CD4-positive, alpha-beta T cell (primary cell): ENCODE results near the gene CCR3. TPM values are rescaled to one million over a fixed set of nuclear protein-coding genes. Genes with fewer than 3 reads are reported as not detected.

Source experiments
- ATAC-seq: fragments of 200-7000 bp; cut with Tn5 transposase; one replicate; pipeline ENCODE4 v1.10.0; 2022; ENCODE audit warnings: mild to moderate bottlenecking; ENCODE audit not compliant: poor library complexity
- CTCF ChIA-PET: fragments of 350-600 bp; sonication (Branson Sonifier 250); formaldehyde crosslinking; loops from one replicate; lab custom pipeline; 2021; ENCODE audit warnings: antibody characterized with exemption, inconsistent platforms; lab: Charles Lee
- POLR2A ChIA-PET: fragments of 350-600 bp; sonication (Branson Sonifier 250); formaldehyde crosslinking; loops from one replicate; lab custom pipeline; 2021; ENCODE audit warnings: antibody characterized with exemption, inconsistent platforms; lab: Charles Lee
- DNase-seq, 14 experiments: peaks; one replicate each; pipeline ENCODE4 v3.0.0-alpha.2; 2013 to 2020; ENCODE audit warnings: mixed read lengths in 2 of 14
- H3K27ac ChIP-seq, 2 donors: one replicate each; pipeline versions ENCODE4 v1.5.1 to v1.7.0; 2013; ENCODE audit warnings: low read length in 2 of 2, low read depth in 1 of 2, mild to moderate bottlenecking in 1 of 2
- H3K27me3 ChIP-seq, 2 experiments: 1 replicate in 1 of 2; 2 replicates in 1 of 2; pipeline versions ENCODE4 v1.6.1 to v1.7.0; 2013; ENCODE audit warnings: low read length in 2 of 2, control low read depth in 1 of 2, mild to moderate bottlenecking in 1 of 2, moderate library complexity in 1 of 2; ENCODE audit not compliant: insufficient read depth in 2 of 2, control insufficient read depth in 1 of 2
- H3K36me3 ChIP-seq: one replicate; pipeline ENCODE4 v1.6.1; 2013; ENCODE audit warnings: low read length, control low read depth; ENCODE audit not compliant: insufficient read depth
- H3K4me1 ChIP-seq: one replicate; pipeline ENCODE4 v1.6.1; 2013; ENCODE audit warnings: low read length, control low read depth; ENCODE audit not compliant: insufficient read depth
- H3K4me3 ChIP-seq: one replicate; pipeline ENCODE4 v1.5.1; 2013; ENCODE audit warnings: mild to moderate bottlenecking, low read length, moderate library complexity
- H3K9me3 ChIP-seq, 2 experiments: 1 replicate in 1 of 2; 2 replicates in 1 of 2; pipeline versions ENCODE4 v1.6.1 to v1.7.0; 2013; ENCODE audit warnings: low read length in 2 of 2, mild to moderate bottlenecking in 2 of 2, control low read depth in 1 of 2, moderate library complexity in 1 of 2; ENCODE audit not compliant: control insufficient read depth in 1 of 2, insufficient read depth in 1 of 2
- H3K27ac Mint-ChIP-seq: one replicate; pipeline ENCODE4 v1.8.0; 2020; ENCODE audit warnings: mixed read lengths
- H3K27me3 Mint-ChIP-seq: one replicate; pipeline ENCODE4 v1.8.0; 2021; ENCODE audit warnings: mixed read lengths
- H3K36me3 Mint-ChIP-seq: one replicate; pipeline ENCODE4 v1.8.0; 2021; ENCODE audit warnings: low read depth, mixed read lengths
- H3K4me1 Mint-ChIP-seq: one replicate; pipeline ENCODE4 v1.8.0; 2021; ENCODE audit warnings: low read depth, mixed read lengths
- H3K4me3 Mint-ChIP-seq: one replicate; pipeline ENCODE4 v1.8.0; 2020; ENCODE audit warnings: mild to moderate bottlenecking, mixed read lengths
- H3K9me3 Mint-ChIP-seq: one replicate; pipeline ENCODE4 v1.8.0; 2020; ENCODE audit warnings: mixed read lengths
- intact Hi-C, 2 experiments: fragments of 100-400 bp; cut with DNase I in 1 of 2; cut with micrococcal nuclease in 1 of 2; formaldehyde crosslinking; loops; one replicate each; pipeline versions ENCODE4 v1.15.1 to v1.9.0; 2023 to 2025; cut with DNase I, micrococcal nuclease
- total RNA-seq, 174 experiments: library from RNA in 2 of 174; stranded (reverse) in 2 of 174; gene quantifications; one replicate each; pipeline ENCODE4 v1.2.3 and lab custom pipeline; 2021 to 2026
- TF ChIP-seq, protein P1 (sequence below): fragments of 200-600 bp; IDR thresholded peaks from one replicate; pipeline ENCODE4 v1.8.0; 2022; ENCODE audit warnings: antibody characterized with exemption, mild to moderate bottlenecking

The CCR3 gene
- total RNA-seq, 2 experiments from 2014 or later, result not detected

DNA sequence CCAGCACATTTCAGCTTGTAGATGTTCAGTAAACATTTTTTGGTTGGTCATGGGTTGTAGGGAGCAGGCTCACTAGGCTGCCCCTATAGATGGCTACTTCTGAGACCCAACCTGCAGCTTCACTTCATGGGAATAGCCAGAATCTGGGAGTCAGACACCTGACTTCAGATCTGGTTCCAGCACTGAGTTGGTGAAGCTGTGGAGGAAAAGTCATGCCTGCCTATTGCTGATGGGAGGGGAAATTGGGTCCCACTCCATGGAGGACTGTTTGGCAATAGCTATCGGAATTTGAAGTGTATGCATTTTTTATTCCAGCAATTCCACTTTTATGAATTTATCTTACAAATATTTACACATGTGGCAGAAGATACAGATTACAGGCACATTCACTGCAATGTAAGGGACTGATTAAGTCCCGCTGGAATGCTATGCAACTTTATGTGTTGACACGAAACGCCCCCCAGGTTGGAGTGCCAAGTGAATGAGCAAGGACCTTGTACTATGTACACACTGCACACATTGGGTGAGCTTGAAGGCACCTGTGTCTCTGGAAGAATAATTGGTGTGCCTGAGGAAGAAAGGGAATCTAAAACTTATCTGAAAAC, 26.3 kb upstream of the CCR3 start:
- no peaks in the 10 kb centered on the region for H3K36me3 ChIP-seq
- H3K36me3 Mint-ChIP-seq, result no peaks in the 10 kb centered on the region
- no peaks in the 10 kb centered on the region for H3K27me3 ChIP-seq
- no peaks in the 10 kb centered on the region for H3K9me3 ChIP-seq
- ChIA-PET CTCF (interaction anchor here (0.9 kb wide), 1 partner anchor 27 kb away, joined by 3 read pairs; no protein-coding TSS in a partner anchor), POLR2A (interaction anchor here (1.2 kb wide), 1 partner anchor 9 kb away, joined by 3 read pairs; no protein-coding TSS in a partner anchor)
- no peaks in the 10 kb centered on the region for H3K4me1 Mint-ChIP-seq
- H3K4me3 ChIP-seq, result no peak overlapping the region
- H3K9me3 Mint-ChIP-seq, result no peaks in the 10 kb centered on the region
- no peak overlapping the region for H3K27ac Mint-ChIP-seq
- no peak overlapping the region for H3K27ac ChIP-seq
- TF ChIP-seq, protein P1, sequence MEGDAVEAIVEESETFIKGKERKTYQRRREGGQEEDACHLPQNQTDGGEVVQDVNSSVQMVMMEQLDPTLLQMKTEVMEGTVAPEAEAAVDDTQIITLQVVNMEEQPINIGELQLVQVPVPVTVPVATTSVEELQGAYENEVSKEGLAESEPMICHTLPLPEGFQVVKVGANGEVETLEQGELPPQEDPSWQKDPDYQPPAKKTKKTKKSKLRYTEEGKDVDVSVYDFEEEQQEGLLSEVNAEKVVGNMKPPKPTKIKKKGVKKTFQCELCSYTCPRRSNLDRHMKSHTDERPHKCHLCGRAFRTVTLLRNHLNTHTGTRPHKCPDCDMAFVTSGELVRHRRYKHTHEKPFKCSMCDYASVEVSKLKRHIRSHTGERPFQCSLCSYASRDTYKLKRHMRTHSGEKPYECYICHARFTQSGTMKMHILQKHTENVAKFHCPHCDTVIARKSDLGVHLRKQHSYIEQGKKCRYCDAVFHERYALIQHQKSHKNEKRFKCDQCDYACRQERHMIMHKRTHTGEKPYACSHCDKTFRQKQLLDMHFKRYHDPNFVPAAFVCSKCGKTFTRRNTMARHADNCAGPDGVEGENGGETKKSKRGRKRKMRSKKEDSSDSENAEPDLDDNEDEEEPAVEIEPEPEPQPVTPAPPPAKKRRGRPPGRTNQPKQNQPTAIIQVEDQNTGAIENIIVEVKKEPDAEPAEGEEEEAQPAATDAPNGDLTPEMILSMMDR, result no peak
- ATAC-seq (no peak), DNase-seq (no peak)
- intact Hi-C loops, result loop anchor here in 1 of 2 experiments (10.0 kb wide), 1 partner anchor 121 kb away; no protein-coding TSS in a partner anchor
- peaks cover 29% of the 10 kb centered on the region for H3K4me1 ChIP-seq
- no peaks in the 10 kb centered on the region for H3K27me3 Mint-ChIP-seq
- H3K4me3 Mint-ChIP-seq, result no peak overlapping the region

DNA sequence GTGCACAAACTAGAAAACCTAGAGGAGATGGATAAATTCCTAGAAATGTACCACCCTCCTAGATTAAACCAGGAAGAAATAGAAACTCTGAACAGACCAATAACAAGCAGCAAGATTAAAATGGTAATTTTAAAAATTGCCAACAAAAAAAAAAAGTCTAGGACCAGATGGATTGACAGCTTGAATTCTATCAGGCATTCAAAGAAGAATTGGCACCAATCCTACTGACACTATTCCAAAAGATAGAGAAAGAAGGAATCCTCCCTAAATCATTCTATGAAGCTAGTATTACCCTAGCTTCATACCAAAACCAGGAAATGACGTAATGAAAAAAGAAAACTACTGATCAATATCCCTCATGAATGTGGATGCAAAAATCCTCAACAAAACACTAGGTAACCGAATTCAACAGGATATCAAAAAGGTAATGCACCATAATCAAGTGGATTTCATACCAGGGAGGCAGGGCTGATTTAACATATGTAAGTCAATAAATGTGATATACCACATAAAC, 24.0 kb upstream of the CCR3 start:
- Mint-ChIP-seq H3K36me3 (no peaks in the 10 kb centered on the region), H3K27ac (no peak overlapping the region), H3K9me3 (no peaks in the 10 kb centered on the region), H3K4me3 (no peak overlapping the region), H3K4me1 (no peaks in the 10 kb centered on the region), H3K27me3 (no peaks in the 10 kb centered on the region)
- no peak for ATAC-seq
- H3K36me3 ChIP-seq, result no peaks in the 10 kb centered on the region
- POLR2A ChIA-PET, result no interaction called here
- H3K4me1 ChIP-seq, result peaks cover 21% of the 10 kb centered on the region
- intact Hi-C loops, result loop anchor here in 1 of 2 experiments (10.0 kb wide), 1 partner anchor 123 kb away; no protein-coding TSS in a partner anchor
- no peaks in the 10 kb centered on the region for H3K9me3 ChIP-seq
- H3K4me3 ChIP-seq, result no peak overlapping the region
- TF ChIP-seq, protein P1, result no peak
- CTCF ChIA-PET, result no interaction called here
- no peaks in the 10 kb centered on the region for H3K27me3 ChIP-seq
- H3K27ac ChIP-seq, result no peak overlapping the region
- no peak for DNase-seq

DNA sequence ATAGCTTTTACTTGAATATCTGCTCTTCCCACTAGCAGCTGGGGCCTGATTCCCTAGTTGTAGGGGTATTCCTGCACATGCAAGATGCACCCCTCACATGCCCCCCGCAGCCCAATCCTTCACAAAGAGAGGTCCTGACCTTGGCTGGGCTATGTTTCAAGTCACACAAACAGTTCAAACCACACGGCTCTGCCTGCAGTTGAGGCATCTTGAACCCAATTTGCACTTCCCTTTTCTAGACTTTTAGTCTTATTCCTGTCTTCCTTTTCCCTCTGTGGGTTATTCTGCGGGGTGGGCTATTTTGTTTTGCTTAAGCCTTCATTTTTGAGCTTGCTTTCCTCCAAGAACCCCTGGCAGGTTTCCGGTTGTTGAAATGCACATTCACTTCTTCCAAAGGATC, 20.9 kb upstream of the CCR3 start:
- Histone ChIP-seq H3K9me3 (no peaks in the 10 kb centered on the region), H3K4me3 (no peak overlapping the region), H3K36me3 (no peaks in the 10 kb centered on the region), H3K27me3 (no peaks in the 10 kb centered on the region), H3K27ac (no peak overlapping the region), H3K4me1 (peaks cover 3% of the 10 kb centered on the region)
- intact Hi-C loops, result no loop called here
- no peak overlapping the region for H3K27ac Mint-ChIP-seq
- no peak overlapping the region for H3K4me3 Mint-ChIP-seq
- peaks cover under 1% of the 10 kb centered on the region for H3K9me3 Mint-ChIP-seq
- no peak for ATAC-seq
- H3K27me3 Mint-ChIP-seq, result no peaks in the 10 kb centered on the region
- no peaks in the 10 kb centered on the region for H3K36me3 Mint-ChIP-seq
- DNase-seq, result no peak
- ChIA-PET CTCF (no interaction called here), POLR2A (no interaction called here)
- H3K4me1 Mint-ChIP-seq, result no peaks in the 10 kb centered on the region
- TF ChIP-seq, protein P1, result no peak
